NOMO-1 treated with DMSO at 0.1 percent for 48 hours (cell line): ENCODE measurements around the gene CABLES2.

Experiments
- DNase-seq: peaks from one replicate; lab custom pipeline; 2025; ENCODE audit not compliant: unreplicated experiment; lab: John Stamatoyannopoulos, UW

CABLES2 gene

DNA sequence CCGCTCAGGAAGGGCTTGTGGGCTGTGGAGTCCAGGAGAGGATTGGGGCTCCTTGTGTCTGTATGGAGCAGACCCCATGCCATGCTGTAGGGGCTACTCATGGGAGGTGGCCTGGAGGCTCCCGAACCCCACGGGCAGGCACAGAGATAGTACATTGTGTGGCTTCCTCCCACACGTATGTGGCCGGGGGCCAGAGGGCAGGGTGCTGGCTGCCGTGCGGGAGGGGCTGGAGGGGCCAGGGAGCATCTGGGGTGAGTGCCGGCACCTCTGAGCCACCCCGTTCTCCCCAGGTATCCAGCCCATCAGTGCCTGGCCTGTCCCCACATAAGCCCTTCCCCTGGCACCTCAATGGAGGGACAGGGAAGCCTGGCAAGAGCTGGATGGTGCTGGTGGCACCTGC is 12.7 kb upstream of the CABLES2 start:
- no peak for DNase-seq

DNA sequence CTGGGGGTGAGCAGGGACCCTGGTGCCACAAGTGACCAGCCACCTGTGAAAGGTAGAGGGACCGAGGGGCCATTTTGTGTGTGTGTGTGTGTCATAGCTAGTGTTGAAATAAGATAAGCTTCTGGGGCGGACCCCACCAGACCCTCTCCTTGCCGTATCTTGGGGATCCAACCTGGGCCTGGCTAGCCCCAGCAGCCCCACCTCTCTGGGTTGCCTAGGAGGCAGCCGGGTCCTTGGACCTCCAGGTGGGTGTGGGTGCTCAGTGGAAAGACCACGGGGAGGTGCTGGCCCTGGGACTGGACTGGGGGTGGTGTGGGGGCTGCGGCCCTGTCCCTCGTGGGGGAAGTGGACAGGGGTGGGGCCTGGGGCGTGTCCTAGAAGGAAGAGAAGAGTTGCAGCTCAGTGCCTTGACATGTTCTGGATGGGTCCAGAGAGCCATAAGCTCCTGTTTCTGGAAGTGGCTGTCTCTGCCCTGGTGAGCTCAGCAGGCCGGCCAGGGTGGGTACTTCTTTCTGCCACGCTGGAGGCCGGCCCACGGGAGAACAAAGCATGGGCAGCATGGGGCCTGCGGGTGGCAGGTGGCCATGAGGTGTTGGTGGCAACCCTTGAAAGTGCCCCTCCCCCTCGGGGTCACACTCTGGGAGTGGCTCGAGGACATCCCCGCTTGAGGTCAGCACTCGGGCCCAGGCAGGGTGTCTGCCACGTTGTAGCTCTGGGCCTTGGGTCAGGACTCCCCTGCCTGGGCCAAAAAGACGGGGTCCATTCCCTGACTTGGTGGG is 11.8 kb upstream of the CABLES2 start:
- DNase-seq: no peak

DNA sequence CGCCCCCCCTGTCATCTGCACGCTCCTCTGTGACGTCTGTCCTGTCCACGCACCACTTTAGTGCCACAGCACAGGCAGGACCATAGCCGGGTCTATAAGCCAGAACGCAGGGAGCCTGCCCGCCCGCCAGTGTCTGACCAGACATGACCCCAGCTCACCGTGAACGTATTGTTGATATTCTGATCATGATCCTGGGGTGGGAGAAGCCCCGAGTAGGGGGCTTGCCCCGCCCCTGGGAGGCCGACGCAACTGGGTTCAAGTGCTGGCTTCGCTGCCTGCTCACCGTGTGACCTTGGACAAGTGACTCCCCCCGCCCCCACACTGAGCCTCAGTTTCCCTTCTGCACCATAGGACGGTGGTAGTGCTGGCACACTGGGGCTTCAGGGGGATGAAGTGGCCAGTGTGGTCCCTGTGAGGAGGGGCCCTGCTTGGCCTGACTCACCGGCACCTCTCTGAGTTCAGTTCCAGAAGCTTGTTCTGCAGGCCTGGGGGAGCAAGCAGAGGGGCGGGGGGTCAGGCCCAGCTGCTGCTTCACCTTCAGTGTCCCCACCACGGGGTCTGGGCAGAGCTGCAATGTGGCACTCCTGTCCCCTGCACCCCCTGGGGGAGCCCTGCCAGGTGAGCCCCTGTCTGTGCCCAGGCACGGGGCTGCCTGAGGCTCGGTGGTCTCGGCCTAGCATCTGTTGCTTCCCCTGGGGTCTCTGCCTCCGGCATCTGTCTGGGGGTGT is 11.1 kb upstream of the CABLES2 start:
- no peak for DNase-seq

GRCh38 chr20:62416651-62417637 is 9.9 kb upstream of the CABLES2 start:
- DNase-seq: no peak

GRCh38 chr20:62415354-62416111 is 8.4 kb upstream of the CABLES2 start:
- no peak for DNase-seq

DNA sequence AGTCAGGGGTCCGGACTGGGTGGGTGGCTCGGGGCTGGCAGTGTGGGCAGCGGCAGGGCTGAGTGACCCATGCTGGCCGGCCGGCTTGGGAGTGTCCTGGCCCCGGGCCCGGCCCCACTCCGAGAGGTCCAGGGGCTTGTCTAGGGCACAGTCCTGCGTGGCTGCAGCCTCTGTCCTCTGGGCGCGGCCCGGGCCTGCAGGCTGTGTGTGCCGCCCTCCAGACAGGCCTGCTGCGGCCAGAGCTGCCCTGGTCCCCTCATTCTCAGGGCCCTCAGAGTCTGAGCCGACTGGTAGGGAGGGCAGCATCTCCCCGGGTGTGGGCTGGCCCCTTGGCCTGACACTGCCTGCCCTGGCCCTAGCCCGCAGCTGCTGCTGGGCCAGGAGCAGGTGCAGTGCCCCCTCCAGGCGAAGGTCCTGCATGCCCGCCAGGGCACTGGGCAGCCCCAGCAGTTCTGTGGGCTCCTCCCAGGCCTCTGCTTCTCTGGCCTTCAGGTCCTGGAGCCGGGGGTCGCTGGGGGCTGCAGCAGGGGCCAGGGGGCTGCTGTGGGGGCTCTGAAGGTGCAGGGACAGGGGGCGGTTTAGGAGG is 6.9 kb upstream of the CABLES2 start:
- no peak for DNase-seq

DNA sequence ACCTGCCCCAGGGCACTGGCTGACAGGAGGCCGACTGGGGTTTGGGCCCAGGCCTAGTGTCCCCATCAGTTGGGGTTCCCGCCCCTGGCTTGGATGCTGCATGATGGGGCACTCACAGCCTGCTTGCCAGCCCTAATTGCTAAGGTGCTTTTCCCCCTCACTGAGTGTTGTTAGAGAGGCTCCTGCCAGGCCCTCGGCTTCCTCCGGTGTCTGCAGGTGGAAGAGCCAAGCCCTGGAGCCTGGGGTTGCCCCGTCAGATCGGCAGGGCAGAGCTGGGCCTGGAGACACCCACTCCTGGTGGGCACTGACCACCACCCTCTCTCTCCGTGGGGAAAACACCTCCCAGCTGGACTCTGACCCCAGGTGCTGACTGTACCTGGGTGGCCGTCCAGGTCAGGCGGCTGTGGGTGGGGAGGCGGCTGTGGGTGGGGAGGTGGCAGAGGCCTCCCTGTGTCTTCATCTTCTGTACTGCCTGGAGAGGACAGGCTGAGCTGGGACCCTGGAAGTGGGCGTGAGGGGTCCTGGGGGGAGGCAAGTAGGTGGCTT is 6.0 kb upstream of the CABLES2 start:
- DNase-seq: no peak

DNA sequence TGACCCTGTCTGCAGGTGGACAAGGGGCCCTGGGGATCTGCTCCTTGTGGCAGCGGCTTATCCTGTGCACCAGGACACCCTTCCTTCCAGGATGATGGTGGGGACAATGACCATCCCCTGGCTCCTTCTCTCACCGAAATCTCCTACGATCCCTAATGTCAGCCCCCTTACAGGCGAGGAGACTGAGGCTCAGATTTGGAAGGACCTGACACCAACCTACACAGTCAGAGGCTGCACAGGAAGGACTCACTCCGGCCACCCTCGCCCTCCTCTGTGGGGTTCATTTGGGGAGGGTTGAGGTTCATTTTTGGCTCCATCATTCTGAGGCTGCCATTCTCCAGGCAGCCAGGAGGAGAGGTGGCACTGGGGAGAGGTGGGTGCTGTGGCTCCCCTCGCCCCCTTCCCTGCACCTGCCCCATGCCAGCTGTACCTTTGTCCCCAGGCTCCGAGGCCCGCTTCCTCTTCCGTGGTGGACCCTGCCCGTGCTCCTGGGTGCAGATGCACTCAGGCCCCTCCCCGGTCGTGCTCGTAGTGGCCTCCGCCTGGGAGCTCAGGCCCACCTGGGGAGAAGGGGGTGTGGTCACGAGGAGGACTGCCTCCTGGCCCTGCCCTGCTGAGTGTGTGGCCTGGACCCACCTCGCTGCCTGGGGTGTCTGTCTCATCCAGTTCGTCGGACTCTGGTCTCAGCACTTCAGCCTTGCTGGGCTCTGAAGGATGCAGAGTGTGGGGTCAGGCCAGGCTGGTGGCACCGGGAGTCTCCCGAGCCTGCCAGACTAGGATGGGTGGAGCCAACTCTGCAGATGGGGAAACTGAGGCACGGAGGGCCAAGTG is 5.3 kb upstream of the CABLES2 start:
- DNase-seq: no peak

DNA sequence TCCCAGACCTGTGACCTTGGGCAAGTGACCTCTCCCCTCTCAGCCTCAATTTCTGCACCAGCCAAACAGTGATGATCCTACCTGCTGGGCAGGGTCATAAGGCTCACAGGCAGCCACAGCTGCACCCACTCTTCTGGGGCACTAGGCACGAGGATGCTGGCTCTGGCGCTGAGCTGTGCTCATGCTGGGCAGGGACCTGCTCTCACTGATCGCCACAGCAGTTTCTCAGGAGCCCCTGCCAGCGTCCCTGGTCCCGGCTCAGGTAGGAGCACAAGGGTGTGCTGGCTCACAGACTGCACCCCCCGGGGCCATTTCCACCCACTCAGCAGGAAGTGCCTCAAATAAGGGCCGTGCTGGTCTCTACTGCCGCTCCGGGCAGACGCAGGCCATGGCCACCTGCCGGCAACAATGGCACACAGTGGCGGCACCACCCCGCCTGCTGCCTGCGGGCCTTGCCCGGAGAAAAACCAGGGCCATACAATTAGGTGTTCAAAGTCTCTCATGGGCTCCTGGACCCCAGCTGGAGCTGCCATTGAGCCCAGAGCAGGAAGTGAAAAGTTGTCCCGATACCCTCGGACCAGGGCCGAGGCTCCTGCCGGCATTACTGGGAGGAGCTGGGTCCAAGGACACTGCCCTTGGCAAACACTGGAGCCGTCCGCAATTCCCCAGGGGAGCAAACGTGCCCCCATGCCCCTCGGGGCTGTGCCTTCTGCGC is 4.6 kb upstream of the CABLES2 start:
- no peak for DNase-seq

- DNase-seq: no peak
Measured at GRCh38 chr20:62410746-62411478, 3.8 kb upstream of the CABLES2 start.

DNA sequence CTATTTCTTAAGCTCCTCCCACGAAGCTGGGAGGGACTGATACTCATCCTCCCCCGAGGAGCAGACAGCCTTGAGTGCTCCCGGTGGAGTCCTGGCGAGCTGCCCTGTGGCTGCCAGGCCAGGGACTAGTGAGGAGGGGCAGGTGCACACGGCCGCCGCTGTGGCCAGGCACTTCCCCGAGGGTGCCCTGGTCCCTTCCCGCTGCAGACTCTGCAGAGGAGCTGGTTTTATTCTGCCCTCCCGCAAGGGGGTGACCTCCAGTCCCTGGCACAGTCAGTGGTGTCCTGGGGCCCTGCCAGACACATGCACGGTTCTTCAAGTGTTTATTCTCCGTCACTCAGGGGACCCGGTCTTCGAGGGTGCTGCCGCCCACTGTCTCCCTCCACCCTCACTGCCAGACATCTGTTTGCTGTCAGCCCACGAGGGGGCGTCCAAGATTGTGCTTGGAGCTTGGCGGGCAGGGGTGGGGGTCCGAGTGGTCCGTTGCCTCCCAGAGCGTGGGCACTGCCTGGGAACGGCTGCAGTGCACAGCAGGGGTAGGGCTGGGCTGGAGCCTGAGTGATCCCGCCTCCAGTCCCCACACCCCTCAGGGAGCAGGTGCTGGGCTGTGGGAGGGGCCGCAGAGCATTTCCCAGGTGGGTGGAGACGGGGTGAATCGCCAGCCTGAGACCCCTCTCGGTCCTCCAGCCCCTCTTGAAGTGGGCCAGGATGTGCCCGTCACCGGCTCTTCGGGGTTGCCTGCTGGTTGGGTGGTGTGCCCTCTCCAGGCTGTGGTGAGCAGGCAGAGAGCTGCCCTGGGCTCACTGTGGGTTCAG is 3.1 kb upstream of the CABLES2 start:
- no peak for DNase-seq

DNA sequence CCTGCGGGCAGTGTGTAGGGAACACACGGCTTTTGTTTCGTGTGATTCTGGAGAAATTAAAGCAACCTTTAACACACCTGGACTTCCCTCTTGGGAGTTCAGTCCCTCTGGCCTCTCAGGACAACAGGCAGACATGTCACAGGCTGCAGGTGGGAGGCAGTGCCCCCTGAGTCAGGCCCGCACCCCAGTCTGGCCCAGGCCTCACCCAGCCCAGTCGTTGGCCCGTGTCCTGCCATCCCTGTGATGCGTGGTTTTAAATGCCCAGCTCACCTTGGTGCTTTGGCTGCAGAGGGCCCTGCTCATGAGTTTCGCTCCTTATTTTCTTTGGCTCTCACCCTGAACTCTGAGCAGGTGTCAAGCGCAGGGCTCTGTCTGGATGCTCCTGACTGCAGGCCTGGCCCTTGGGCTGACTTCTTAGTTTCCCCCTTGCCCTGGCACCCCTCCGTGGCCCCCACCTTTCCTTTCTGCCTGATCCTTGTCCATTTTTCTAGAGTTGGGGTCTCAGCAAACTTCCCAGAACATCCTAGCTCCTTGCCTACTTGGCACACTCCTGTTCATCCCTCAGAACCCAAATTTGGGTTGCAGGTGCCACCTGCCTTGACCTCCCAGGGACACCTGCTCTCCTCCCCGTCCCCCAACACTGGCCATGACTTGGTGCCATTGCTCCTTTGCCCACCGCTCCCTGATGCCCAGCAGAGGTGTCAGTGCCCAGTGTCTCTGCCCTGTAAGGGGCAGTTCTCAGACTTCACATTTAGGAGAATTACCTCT is 2.2 kb upstream of the CABLES2 start:
- DNase-seq: no peak

DNA sequence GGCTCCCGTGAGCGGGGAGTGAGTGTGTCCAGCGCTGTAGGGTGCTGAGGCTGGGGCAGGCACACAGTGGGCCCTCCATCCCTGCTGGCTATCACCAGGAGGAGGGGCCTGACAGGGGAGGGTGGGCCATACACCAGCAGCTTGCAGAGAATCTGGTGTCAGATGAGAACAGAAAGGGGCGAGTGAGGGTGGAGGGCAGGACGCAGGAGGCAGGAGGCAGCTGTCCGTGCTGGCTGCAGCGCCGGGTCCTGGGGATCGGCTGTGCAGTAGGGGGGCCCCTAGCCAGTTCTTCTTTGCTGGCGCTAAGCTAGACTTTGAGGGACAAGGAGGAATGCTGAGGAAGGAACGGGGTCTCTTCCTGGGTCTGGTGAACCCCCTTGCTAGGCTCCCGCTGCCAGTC is 1.6 kb upstream of the CABLES2 start:
- DNase-seq: no peak

- no peak for DNase-seq
Measured at GRCh38 chr20:62408055-62408454, 970 bp upstream of the CABLES2 start.

GRCh38 chr20:62406635-62407176 is 379 bp downstream of the CABLES2 start:
- no peak for DNase-seq

GRCh38 chr20:62405981-62406513 is 1.0 kb downstream of the CABLES2 start:
- no peak for DNase-seq
